ENCODE results near the gene RNF141. TPM values are rescaled to one million over a fixed set of nuclear protein-coding genes. Genes with fewer than 3 reads are reported as not detected.

RNF141 gene
- total and polyA plus RNA-seq, 10 of the 15 experiments (the other 5 are each of a cell fraction or from before 2014, with no cell fraction given) = 7.6 to 36.8 (median 13.6) TPM

DNA sequence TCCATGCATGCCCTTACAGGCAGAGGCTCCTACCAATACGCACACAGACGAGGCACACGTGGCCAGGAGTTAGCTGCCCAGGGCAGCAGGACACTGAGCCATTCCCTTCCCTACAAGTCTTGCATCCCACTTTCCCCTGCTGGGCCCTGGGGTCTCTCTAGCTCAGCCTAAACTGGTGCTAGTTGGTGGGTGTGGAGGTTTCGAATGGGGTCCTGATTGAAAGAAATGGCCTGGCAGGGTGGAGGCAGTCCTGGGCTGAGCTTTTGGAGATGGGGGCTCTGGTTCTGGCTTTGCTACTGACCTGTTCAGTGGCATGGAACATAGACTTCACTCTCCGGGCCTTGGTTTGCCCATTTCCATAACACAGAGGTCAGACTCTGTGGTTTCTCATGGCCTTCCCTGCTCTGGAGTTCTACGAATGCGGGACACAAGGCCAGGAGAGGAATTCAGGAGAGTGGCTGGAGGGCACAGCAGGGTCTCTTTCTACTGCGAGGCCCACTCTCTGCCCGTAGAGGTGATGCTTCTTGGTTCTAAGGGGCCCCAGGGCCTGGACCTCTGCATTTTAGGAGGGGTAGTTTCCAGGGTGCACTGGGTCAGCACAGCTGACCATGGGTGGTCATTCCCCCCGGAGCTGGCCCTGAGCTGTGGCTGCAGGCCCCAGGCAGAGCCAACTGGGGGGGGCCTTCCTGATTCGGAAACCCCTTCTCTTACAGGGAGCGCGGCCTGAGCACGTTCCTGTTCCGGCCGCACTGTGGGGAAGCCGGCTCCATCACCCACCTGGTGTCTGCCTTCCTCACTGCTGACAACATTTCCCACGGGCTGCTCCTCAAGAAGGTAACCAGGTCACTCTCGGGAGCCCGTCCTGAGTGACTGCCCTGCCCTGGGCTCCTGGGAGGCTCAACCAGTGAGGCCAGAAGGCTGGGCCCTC lies 40.0 kb downstream of the RNF141 start (continued):
- TF ChIP-seq E2F8 (IDR thresholded peaks at IDR 0.05; ENCODE audit: low read depth, partially characterized antibody) = no peak
- no peak for TF ChIP-seq SUZ12 (IDR thresholded peaks at IDR 0.05; ENCODE audit: unreplicated experiment)
- no peak for TF ChIP-seq ZNF384 (IDR thresholded peaks at IDR 0.05; ENCODE audit: borderline replicate concordance, low read depth, low read length)
- no peak for TF ChIP-seq GATAD2B (conservative IDR thresholded peaks at IDR 0.05; ENCODE audit: low read depth)
- TF ChIP-seq RFX5 (IDR thresholded peaks at IDR 0.05; ENCODE audit: low read depth, low read length) = no peak

DNA sequence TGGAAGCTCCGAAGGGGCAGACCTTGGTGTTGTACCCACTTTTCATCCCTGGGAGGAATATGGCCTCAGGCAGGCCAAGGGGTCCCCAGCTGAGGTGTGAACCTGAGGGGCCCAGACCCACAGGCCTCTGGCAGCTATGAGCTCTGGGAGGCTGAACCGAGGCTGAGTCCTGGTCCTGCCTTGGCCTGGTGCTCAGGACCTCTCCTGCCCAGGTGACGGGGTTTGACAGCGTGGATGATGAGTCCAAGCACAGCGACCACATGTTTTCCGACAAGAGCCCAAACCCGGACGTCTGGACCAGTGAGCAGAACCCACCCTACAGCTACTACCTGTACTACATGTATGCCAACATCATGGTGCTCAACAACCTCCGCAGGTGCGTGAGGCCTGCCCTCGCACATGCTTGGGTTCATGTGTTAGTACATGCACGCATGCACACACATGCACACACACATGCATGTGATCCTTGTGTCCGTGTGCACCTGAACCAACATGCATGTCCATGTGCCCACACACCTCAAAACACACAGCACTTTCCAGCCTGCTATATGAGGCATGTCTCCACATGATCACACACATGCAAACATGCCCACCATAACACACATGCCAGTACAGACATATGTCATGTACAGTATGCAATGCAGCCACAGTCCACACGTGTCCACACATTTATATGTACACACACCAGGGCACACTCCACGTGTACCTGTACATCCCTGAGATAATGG lies 40.9 kb downstream of the RNF141 start:
- FAIRE-seq (no peak), DNase-seq (ENCODE audit: low read depth, low spot score) (no peak), ATAC-seq (no peak)
- ChIA-PET SMC1A (ENCODE audit: uncharacterized antibody, unreplicated experiment) (no interaction called here), RAD21 (ENCODE audit: unreplicated experiment) (no interaction called here), POLR2A (no interaction called here), CTCF (no interaction called here)
- Histone ChIP-seq H3K27ac (ENCODE audit: control insufficient read depth, insufficient read depth) (no peak overlapping the region), H3K9ac (ENCODE audit: control insufficient read depth, insufficient read depth, low read length) (no peak overlapping the region), H3K4me2 (ENCODE audit: control insufficient read depth, insufficient read depth) (no peak overlapping the region), H3K4me3 (no peak overlapping the region), H3K79me2 (ENCODE audit: control insufficient read depth, insufficient read depth, low read length) (no peaks in the 10 kb centered on the region), H3K36me3 (ENCODE audit: control insufficient read depth in 2 of 2, insufficient read depth in 2 of 2, low read length in 1 of 2) (peaks cover 2 to 12% of the 10 kb centered on the region in 2 experiments; a peak in 3 of 4 replicates), H3K4me1 (ENCODE audit: control insufficient read depth, insufficient read depth, low read length) (no peaks in the 10 kb centered on the region), H3K9me3 (replicated peaks; ENCODE audit: control insufficient read depth, insufficient read depth, low read length) (no peaks in the 10 kb centered on the region), H4K20me1 (ENCODE audit: control insufficient read depth, insufficient read depth) (no peaks in the 10 kb centered on the region), H3K27me3 (replicated peaks in 1 of 2; ENCODE audit: control insufficient read depth in 2 of 2, insufficient read depth in 2 of 2, low read length in 1 of 2) (no peaks in the 10 kb centered on the region), H2AFZ (ENCODE audit: control insufficient read depth, low read depth, low read length) (no peak overlapping the region)
- intact Hi-C loops (cut with micrococcal nuclease; ENCODE audit: unreplicated experiment) = no loop called here
- in situ Hi-C loops (cut with MboI) = no loop called here
- no TSS peak for BruUV-seq (replicated peaks)
- WGBS (ENCODE audit: insufficient coverage, insufficient replicate concordance, low lambda C conversion rate, missing lambda C conversion rate) = 78% methylated on average over 15 of the region's 15 CpGs
- TF ChIP-seq SMC3 (IDR thresholded peaks at IDR 0.05; ENCODE audit: borderline replicate concordance, low read length) = no peak
- TF ChIP-seq EED (IDR thresholded peaks at IDR 0.05; ENCODE audit: low read depth) = no peak
- TF ChIP-seq SMARCA5 (IDR thresholded peaks at IDR 0.05) = no peak
- no peak for TF ChIP-seq ZBED1 (IDR thresholded peaks at IDR 0.05; ENCODE audit: borderline replicate concordance)
- no peak for TF ChIP-seq SREBF1 (IDR thresholded peaks at IDR 0.05; ENCODE audit: low read length)
- TF ChIP-seq TCF12 (IDR thresholded peaks at IDR 0.05; ENCODE audit: low read depth, low read length) = no peak
- TF ChIP-seq TAF1 (IDR thresholded peaks at IDR 0.05; ENCODE audit: borderline replicate concordance, low read depth, low read length) = no peak
- TF ChIP-seq, protein P1, sequence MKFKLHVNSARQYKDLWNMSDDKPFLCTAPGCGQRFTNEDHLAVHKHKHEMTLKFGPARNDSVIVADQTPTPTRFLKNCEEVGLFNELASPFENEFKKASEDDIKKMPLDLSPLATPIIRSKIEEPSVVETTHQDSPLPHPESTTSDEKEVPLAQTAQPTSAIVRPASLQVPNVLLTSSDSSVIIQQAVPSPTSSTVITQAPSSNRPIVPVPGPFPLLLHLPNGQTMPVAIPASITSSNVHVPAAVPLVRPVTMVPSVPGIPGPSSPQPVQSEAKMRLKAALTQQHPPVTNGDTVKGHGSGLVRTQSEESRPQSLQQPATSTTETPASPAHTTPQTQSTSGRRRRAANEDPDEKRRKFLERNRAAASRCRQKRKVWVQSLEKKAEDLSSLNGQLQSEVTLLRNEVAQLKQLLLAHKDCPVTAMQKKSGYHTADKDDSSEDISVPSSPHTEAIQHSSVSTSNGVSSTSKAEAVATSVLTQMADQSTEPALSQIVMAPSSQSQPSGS (IDR thresholded peaks at IDR 0.05; ENCODE audit: low read length) = no peak
- no peak for TF ChIP-seq FOXM1 (IDR thresholded peaks at IDR 0.05; ENCODE audit: low read depth, low read length)
- TF ChIP-seq ZNF24 (IDR thresholded peaks at IDR 0.05) = no peak
- TF ChIP-seq YBX1 (IDR thresholded peaks at IDR 0.05) = no peak
- TF ChIP-seq IKZF2 (IDR thresholded peaks at IDR 0.05) = no peak

Measured in GM12878 (cell line).